Measurements from ENCODE around the gene ADGRL4. TPM values are rescaled to one million over a fixed set of nuclear protein-coding genes. Genes with fewer than 3 reads are reported as not detected.

ADGRL4 gene
- total RNA-seq, 1 experiment from 2014 or later: 0.63 TPM

DNA sequence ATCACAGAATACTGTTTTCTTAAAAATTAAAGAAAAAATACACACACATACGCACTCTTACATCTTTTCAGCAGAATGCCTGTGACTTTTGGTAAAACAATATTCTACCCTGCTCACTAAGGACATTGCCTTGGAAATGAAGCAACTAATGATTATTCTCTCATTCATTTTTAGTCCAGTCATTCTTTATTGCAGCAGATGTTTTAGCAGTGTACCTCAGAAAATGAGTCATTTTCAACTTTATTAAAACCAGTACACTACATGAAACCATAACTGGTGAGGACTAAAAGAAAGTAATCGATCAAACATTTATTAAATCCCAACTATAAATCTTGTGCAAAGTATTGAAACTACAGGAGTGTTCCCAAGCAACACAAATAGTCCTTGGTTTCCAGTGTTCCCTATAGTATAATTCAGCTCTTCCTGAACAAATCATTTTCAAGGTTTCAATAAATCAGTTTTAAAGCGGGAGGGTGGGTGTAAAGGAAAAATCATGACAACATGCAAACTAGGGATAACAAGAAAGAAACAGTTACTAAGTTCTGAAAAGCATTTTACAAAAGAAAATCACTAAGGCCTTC, 114.2 kb downstream of the ADGRL4 start:
- Histone ChIP-seq H3K27me3 (ENCODE audit: insufficient read depth, low read length) (no peaks in the 10 kb centered on the region), H3K27ac (ENCODE audit: insufficient read length, low read depth, low read length) (no peak overlapping the region), H3K56ac (ENCODE audit: insufficient read length, low read depth, low read length) (no peak overlapping the region), H2AFZ (ENCODE audit: low read length) (no peak overlapping the region), H2BK120ac (ENCODE audit: low read depth, low read length, poor library complexity, severe bottlenecking) (no peak overlapping the region), H3K18ac (ENCODE audit: insufficient read length, low read depth, low read length) (no peak overlapping the region), H3T11ph (ENCODE audit: low read length) (no peak overlapping the region), H3K23ac (ENCODE audit: insufficient read length, low read depth, low read length) (no peak overlapping the region), H3K4me2 (ENCODE audit: insufficient read depth, insufficient read length, low read length) (no peak overlapping the region), H4K91ac (ENCODE audit: insufficient read length, low read depth, low read length) (no peak overlapping the region), H3K79me1 (ENCODE audit: insufficient read depth, low read depth, low read length, poor library complexity, severe bottlenecking) (no peaks in the 10 kb centered on the region), H3K79me2 (ENCODE audit: insufficient read depth, low read length) (no peaks in the 10 kb centered on the region), H2BK20ac (ENCODE audit: low read depth, low read length, poor library complexity, severe bottlenecking) (no peak overlapping the region), H3K9ac (ENCODE audit: extremely low read depth, insufficient read length, low read length) (no peak overlapping the region), H3K4ac (ENCODE audit: low read depth, low read length) (no peak overlapping the region), H2BK12ac (ENCODE audit: insufficient read length, low read depth, low read length) (no peak overlapping the region), H3K9me3 (ENCODE audit: control insufficient read depth, low read depth, low read length) (no peaks in the 10 kb centered on the region), H3K4me1 (ENCODE audit: insufficient read depth, low read length) (no peaks in the 10 kb centered on the region), H4K8ac (replicated peaks; ENCODE audit: insufficient read length, low read depth, low read length) (no peak overlapping the region), H3K14ac (ENCODE audit: insufficient read depth, low read length) (no peak overlapping the region), H4K5ac (ENCODE audit: insufficient read length, low read depth, low read length) (no peak overlapping the region), H2AK5ac (ENCODE audit: insufficient read length, low read length) (no peak overlapping the region), H2BK15ac (ENCODE audit: low read depth, low read length) (no peak overlapping the region), H4K20me1 (ENCODE audit: control insufficient read depth, insufficient read depth, insufficient read length) (no peaks in the 10 kb centered on the region), H2BK5ac (ENCODE audit: insufficient read length, low read length) (no peak overlapping the region), H3K23me2 (ENCODE audit: insufficient read length, low read depth, low read length, poor library complexity, severe bottlenecking) (no peaks in the 10 kb centered on the region)
- Mint-ChIP-seq H3K4me1 (no peaks in the 10 kb centered on the region), H3K27ac (no peak overlapping the region), H3K4me3 (no peak overlapping the region), H3K36me3 (ENCODE audit: insufficient read depth in 1 of 3, low read depth in 3 of 3) (no peaks in the 10 kb centered on the region), H3K27me3 (ENCODE audit: low read depth) (no peaks in the 10 kb centered on the region), H3K9me3 (no peaks in the 10 kb centered on the region)
- WGBS (ENCODE audit: extremely low coverage, insufficient read length, low lambda C conversion rate): no CpG with 5 or more reads among the region's 3 CpGs
- no peak for DNase-seq
- TF ChIP-seq, protein P1, sequence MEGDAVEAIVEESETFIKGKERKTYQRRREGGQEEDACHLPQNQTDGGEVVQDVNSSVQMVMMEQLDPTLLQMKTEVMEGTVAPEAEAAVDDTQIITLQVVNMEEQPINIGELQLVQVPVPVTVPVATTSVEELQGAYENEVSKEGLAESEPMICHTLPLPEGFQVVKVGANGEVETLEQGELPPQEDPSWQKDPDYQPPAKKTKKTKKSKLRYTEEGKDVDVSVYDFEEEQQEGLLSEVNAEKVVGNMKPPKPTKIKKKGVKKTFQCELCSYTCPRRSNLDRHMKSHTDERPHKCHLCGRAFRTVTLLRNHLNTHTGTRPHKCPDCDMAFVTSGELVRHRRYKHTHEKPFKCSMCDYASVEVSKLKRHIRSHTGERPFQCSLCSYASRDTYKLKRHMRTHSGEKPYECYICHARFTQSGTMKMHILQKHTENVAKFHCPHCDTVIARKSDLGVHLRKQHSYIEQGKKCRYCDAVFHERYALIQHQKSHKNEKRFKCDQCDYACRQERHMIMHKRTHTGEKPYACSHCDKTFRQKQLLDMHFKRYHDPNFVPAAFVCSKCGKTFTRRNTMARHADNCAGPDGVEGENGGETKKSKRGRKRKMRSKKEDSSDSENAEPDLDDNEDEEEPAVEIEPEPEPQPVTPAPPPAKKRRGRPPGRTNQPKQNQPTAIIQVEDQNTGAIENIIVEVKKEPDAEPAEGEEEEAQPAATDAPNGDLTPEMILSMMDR (conservative IDR thresholded peaks at IDR 0.05): no peak
